Measurements from ENCODE around the gene YY2. TPM values are rescaled to one million over a fixed set of nuclear protein-coding genes. Genes with fewer than 3 reads are reported as not detected.
A peak's percentile ranks its signal among the peaks of the same experiment; 100 is the strongest.
"Not testable (repeated sequence)": the region's sequence is repeated elsewhere in the genome, so short reads cannot be mapped to it uniquely, and the experiment has no call there.

The YY2 gene
- total RNA-seq (1 to 10 TPM; 2.1 TPM), polyA plus RNA-seq (under 1 TPM; 0.36 to 0.62 (median 0.61) TPM), total RNA-seq (0 to 0.14 (median 0.09) reads per million in 6 experiments)

DNA sequence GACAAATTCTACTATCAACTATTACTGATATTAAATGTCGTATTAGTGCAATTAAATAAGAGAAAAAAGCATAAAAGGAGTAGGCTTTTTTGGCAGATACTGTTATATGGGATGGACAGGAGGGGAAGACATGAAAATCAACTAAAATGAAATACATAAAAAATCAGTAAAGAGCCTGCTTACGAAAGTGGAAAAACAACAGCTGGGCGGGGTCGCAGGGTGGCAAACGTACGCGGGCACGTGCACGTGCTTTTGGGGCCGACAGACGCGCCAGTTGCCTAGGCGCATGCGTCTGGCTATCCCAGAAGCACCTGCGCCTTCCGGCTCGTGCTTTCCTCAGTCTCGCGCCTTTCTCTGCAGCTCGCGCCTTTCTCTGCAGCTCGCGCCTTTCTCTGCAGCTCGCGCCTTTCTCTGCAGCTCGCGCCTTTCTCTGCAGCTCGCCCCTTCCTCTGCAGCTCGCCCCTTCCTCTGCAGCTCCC is at the start of gene YY2:
Gene YY2 (plus strand): TSS at position 51 of the 479 bp plus-strand sequence. CDS start 498 bp downstream, outside the sequence.
- no peaks in the 10 kb centered on the region for H3K27me3 Mint-ChIP-seq
- no peak for ATAC-seq

GRCh38 chrX:21806691-21807090 is 49.1 kb upstream of the YY2 start:
- H3K27me3 Mint-ChIP-seq: no peaks in the 10 kb centered on the region
- H3K4me1 Mint-ChIP-seq: no peaks in the 10 kb centered on the region
- POLR2A ChIA-PET: no interaction called here
- H3K27ac Mint-ChIP-seq: no peak overlapping the region
- no peak for ATAC-seq
- no peaks in the 10 kb centered on the region for H3K9me3 Mint-ChIP-seq
- no peak overlapping the region for H3K4me3 Mint-ChIP-seq
- no peaks in the 10 kb centered on the region for H3K36me3 Mint-ChIP-seq
- no peak for DNase-seq

More for the DNA sequence above, at the start of gene YY2:
- Mint-ChIP-seq H3K27ac (no peak within 1 kb of the TSS), H3K36me3 (peaks cover 4 to 55% (median 15%) of the 10 kb centered on the region in 3 donors), H3K4me3 (no peak within 1 kb of the TSS), H3K4me1 (peaks cover 0 to 6% (median 3%) of the 10 kb centered on the region in 4 donors), H3K9me3 (no peaks in the 10 kb centered on the region)
- no peak for DNase-seq
- POLR2A ChIA-PET: no interaction called here

- H3K27ac Mint-ChIP-seq: no peak overlapping the region
- POLR2A ChIA-PET: no interaction called here
- H3K36me3 Mint-ChIP-seq: no peaks in the 10 kb centered on the region
- no peak for DNase-seq
- H3K27me3 Mint-ChIP-seq: no peaks in the 10 kb centered on the region
- no peaks in the 10 kb centered on the region for H3K9me3 Mint-ChIP-seq
- H3K4me1 Mint-ChIP-seq: no peaks in the 10 kb centered on the region
- no peak for ATAC-seq
- no peak overlapping the region for H3K4me3 Mint-ChIP-seq
These were observed 44.0 kb upstream of the YY2 start for GRCh38 chrX:21811832-21812231.

DNA sequence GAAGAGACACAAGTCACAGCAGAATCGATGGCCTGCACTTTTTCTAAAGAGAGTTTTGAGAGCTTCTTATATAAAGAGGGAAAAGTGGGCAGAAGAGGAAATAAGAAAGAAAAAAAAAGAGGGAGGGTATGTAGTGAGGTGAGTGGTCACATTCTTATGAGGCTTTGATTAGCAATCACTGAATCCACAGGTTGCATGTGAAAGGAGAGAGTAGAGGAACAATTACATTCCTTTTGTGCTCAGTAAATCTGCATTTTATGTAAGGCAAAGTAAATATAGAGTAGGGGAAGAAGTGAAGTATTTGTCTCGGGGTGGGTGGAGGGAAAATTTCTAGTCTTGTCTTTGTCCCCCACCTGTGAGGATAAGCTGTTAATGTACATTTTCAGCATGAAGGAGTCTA is 43.2 kb upstream of the YY2 start:
- Mint-ChIP-seq H3K36me3 (no peaks in the 10 kb centered on the region), H3K27ac (no peak overlapping the region)
- POLR2A ChIA-PET: no interaction called here

DNA sequence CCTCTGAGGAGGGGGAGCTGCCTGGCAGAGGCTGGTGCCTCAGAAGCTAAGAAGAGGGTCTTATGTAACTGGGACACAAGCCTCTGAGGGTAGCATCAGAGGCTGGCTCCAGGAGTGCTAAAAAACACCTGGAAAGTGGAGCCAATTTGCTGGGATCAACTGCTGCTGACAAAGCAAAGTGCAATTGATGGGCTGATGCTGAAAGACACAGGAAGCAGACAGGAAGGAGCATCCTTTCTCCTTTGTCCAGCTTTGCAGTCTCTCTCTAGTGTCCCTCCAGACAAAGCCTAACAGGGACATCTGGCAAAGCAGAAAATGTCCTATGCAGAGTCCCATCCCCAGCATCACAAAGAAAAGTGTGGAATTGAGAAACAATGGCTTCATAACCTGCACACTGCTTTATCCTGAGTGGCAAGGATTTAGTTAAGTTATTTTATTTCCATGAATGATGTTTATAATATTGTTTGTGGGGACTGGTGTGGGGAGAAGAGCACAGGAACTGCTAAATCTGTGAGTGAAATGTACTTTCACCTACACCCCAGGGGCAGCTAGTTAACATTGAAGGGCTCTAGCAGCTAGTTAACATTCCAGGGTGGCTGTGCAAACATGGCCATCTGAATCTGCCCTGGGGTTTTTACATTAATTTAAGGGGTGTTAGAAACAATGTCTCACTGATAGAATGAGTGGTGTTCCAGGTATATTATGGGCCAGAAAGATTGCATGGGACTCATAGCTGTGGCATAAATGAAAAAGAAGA is 42.0 kb upstream of the YY2 start:
- Mint-ChIP-seq H3K36me3 (no peaks in the 10 kb centered on the region), H3K9me3 (no peaks in the 10 kb centered on the region), H3K4me1 (peaks cover 0 to 2% (median 0%) of the 10 kb centered on the region in 4 donors), H3K4me3 (no peak overlapping the region), H3K27ac (no peak overlapping the region), H3K27me3 (no peaks in the 10 kb centered on the region)
- ATAC-seq: no peak
- no peak for DNase-seq
- POLR2A ChIA-PET: no interaction called here

More for the DNA sequence above, 43.2 kb upstream of the YY2 start:
- no peaks in the 10 kb centered on the region for H3K27me3 Mint-ChIP-seq
- no peak overlapping the region for H3K4me3 Mint-ChIP-seq
- H3K9me3 Mint-ChIP-seq: no peaks in the 10 kb centered on the region
- H3K4me1 Mint-ChIP-seq: peaks cover 0 to 2% (median 0%) of the 10 kb centered on the region in 4 donors
- no peak for DNase-seq
- no peak for ATAC-seq

- Mint-ChIP-seq H3K27me3 (no peaks in the 10 kb centered on the region), H3K9me3 (peaks cover 0 to 2% (median 0%) of the 10 kb centered on the region in 9 donors), H3K36me3 (no peaks in the 10 kb centered on the region), H3K4me1 (peaks cover 0 to 2% (median 0%) of the 10 kb centered on the region in 4 donors), H3K4me3 (no peak overlapping the region), H3K27ac (no peak overlapping the region)
- no peak for ATAC-seq
- no peak for DNase-seq
- POLR2A ChIA-PET: no interaction called here
These were observed 39.7 kb upstream of the YY2 start for GRCh38 chrX:21816136-21816535.

DNA sequence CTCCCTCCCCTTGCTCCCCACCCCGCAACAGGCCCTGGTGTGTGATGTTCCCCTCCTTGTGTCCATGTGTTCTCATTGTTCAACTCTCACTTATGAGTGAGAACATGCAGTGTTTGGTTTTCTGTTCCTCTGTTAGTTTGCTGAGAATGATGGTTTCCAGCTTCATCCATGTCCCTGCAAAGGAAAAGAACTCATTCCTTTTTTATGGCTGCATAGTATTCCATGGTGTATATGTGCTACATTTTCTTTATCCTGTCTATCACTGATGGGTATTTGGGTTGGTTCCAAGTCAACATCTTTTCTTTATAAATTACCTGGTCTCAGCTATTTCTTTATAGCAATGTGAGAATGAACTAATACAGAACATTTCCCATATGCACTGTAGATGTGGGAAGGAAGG is 35.6 kb upstream of the YY2 start:
- H3K27ac Mint-ChIP-seq, ATAC-seq, POLR2A ChIA-PET, H3K27me3 Mint-ChIP-seq, H3K4me3 Mint-ChIP-seq, DNase-seq, H3K9me3 Mint-ChIP-seq, H3K36me3 Mint-ChIP-seq, H3K4me1 Mint-ChIP-seq: not testable (repeated sequence)

DNA sequence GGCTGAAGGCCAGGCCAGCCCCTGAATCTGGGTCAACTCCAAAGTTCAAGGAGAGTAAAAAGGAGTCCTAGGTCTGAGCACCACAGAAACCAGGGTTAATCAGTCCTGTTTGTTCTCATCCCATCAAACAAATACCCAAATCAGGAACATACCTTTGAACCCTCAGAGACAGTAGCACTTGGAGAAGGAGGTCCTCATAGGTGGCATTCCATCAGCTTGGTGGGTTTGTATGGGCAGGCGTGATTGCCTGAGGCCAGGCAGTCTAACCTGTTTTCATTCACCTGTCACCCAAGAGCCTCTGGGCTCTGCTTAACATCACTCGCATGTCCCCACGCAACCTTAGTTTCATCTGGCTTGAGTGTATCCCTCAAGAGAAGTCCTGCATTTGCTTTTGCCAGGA is 33.9 kb upstream of the YY2 start:
- Mint-ChIP-seq H3K4me1 (peaks cover 0 to 2% (median 0%) of the 10 kb centered on the region in 4 donors), H3K4me3 (no peak overlapping the region), H3K9me3 (peaks cover 0 to 2% (median 0%) of the 10 kb centered on the region in 9 donors), H3K36me3 (no peaks in the 10 kb centered on the region), H3K27me3 (peaks cover 0 to 2% (median 0%) of the 10 kb centered on the region in 5 donors), H3K27ac (no peak overlapping the region)
- DNase-seq (no peak), ATAC-seq (no peak)
- POLR2A ChIA-PET: no interaction called here

DNA sequence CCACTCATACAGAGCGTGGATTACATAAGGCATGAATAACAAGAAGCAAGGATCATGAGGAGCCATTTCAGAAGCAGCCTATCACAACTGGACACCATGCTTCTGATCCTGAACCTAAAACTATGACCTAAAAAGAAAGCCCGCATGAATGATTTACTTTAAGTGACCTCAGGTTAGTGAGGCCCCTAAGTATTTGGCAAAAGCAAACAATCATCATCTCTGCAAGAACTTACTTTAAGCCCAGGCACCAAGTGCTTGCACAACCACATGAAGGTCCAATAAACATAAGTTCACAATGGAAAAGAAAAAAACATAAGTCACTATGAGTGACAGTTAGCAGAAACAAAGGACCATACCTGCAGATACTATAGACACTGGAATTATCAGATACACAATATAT is 24.3 kb upstream of the YY2 start:
- H3K27ac Mint-ChIP-seq: no peak overlapping the region
- H3K4me1 Mint-ChIP-seq: no peaks in the 10 kb centered on the region
- peaks cover 0 to 5% (median 0%) of the 10 kb centered on the region in 5 donors for H3K27me3 Mint-ChIP-seq
- ATAC-seq (no peak), DNase-seq (no peak)
- no peaks in the 10 kb centered on the region for H3K9me3 Mint-ChIP-seq
- POLR2A ChIA-PET: no interaction called here
- no peaks in the 10 kb centered on the region for H3K36me3 Mint-ChIP-seq
- no peak overlapping the region for H3K4me3 Mint-ChIP-seq

GRCh38 chrX:21837056-21837455 is 18.7 kb upstream of the YY2 start:
- no peak overlapping the region for H3K4me3 Mint-ChIP-seq

DNA sequence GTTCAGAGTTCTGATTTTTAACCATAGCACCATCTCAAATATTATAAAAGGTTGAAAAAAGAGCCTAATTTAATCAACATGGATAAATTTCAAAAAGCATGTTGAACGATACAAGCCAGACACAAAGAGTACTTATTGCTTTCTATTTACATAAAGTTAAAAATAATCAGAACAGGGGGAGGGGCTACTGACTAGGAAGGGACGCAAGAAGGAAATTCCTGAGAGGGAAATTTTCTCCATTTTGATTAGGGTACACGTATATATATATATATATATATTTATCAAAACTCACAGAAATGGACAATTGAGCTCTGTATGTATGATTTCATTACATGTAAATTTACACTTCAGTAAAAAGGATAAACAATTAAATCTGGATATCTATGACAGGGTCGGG is 16.9 kb upstream of the YY2 start:
- Mint-ChIP-seq H3K36me3 (peaks cover 0 to 6% (median 0%) of the 10 kb centered on the region in 3 donors), H3K4me1 (peaks cover 4 to 13% (median 9%) of the 10 kb centered on the region in 4 donors), H3K27ac (peak overlapping the region; percentile 81 to 95 (median 92)), H3K9me3 (no peaks in the 10 kb centered on the region), H3K4me3 (peak overlapping the region; percentile 86 to 93 (median 90)), H3K27me3 (no peaks in the 10 kb centered on the region)
- POLR2A ChIA-PET: interaction anchor here (0.7 to 1.3 kb wide), 5 partner anchors 11 to 181 kb away, joined by 3 to 6 read pairs (median 3); partner anchors contain the start of gene KLHL34
- DNase-seq (no peak), ATAC-seq (no peak)

More at GRCh38 chrX:21837056-21837455, 18.7 kb upstream of the YY2 start:
- ATAC-seq: no peak
- H3K9me3 Mint-ChIP-seq: no peaks in the 10 kb centered on the region
- peaks cover 4 to 13% (median 9%) of the 10 kb centered on the region in 4 donors for H3K4me1 Mint-ChIP-seq
- POLR2A ChIA-PET: no interaction called here
- peak overlapping the region in 1 of 10 donors; percentile 37 for H3K27ac Mint-ChIP-seq
- peaks cover 0 to 2% (median 0%) of the 10 kb centered on the region in 5 donors for H3K27me3 Mint-ChIP-seq
- DNase-seq: no peak
- no peaks in the 10 kb centered on the region for H3K36me3 Mint-ChIP-seq

GRCh38 chrX:21839334-21840192 is 16.2 kb upstream of the YY2 start, which contains the start of gene MBTPS2:
Gene MBTPS2 (plus strand): TSS chrX:21839617. CDS start chrX:21839735, 118 bp downstream.
- H3K9me3 Mint-ChIP-seq: no peaks in the 10 kb centered on the region
- peaks cover 4 to 13% (median 9%) of the 10 kb centered on the region in 4 donors for H3K4me1 Mint-ChIP-seq
- POLR2A ChIA-PET: interaction anchor here (0.6 to 1.3 kb wide), 5 partner anchors 10 to 237 kb away, joined by 3 to 6 read pairs (median 3); partner anchors contain the start of gene KLHL34
- peak; percentile 91 to 92 for ATAC-seq
- DNase-seq: peak; percentile 58 to 87 (median 76)
- no peaks in the 10 kb centered on the region for H3K27me3 Mint-ChIP-seq
- H3K36me3 Mint-ChIP-seq: peaks cover 0 to 9% (median 0%) of the 10 kb centered on the region in 3 donors
- peak within 1 kb of the TSS; percentile 81 to 95 (median 92) for H3K27ac Mint-ChIP-seq
- H3K4me3 Mint-ChIP-seq: peak within 1 kb of the TSS; percentile 86 to 93 (median 90)
